Neural cell (in vitro differentiated cells): Measurements from ENCODE around the gene SHCBP1. TPM values are rescaled to one million over a fixed set of nuclear protein-coding genes. Genes with fewer than 3 reads are reported as not detected.

Source experiments
- H2AFZ ChIP-seq: fragments of 200-600, 300-800 bp; sonication (generic), shearing (Covaris generic); 2 replicates; pipeline ENCODE4 v1.6.0; 2014; ENCODE audit warnings: low read depth, mild to moderate bottlenecking, antibody characterized with exemption, low read length, moderate library complexity
- H3F3A ChIP-seq: fragments of 200-600 bp; shearing (Covaris generic); 2 replicates; pipeline ENCODE4 v1.6.1; 2016; ENCODE audit warnings: mild to moderate bottlenecking, moderate library complexity, mixed read lengths, antibody characterized with exemption, low read length; ENCODE audit not compliant: insufficient read depth, poor library complexity, severe bottlenecking
- H3K27ac ChIP-seq: fragments of 200-600, 300-800 bp; sonication (generic), shearing (Covaris generic); 2 replicates; pipeline ENCODE4 v1.5.1; 2014; ENCODE audit warnings: mild to moderate bottlenecking, low read length, moderate library complexity
- H3K27me3 ChIP-seq: fragments of 300-800, 200-600 bp; sonication (generic), shearing (Covaris generic); 2 replicates; pipeline ENCODE4 v1.6.0; 2014; ENCODE audit warnings: mild to moderate bottlenecking, low read depth, low read length, moderate library complexity; ENCODE audit not compliant: insufficient read depth
- H3K36me3 ChIP-seq: fragments of 300-800, 200-600 bp; sonication (generic), shearing (Covaris generic); 2 replicates; pipeline ENCODE4 v1.5.1; 2014; ENCODE audit warnings: mild to moderate bottlenecking, antibody characterized with exemption, low read length, moderate library complexity; ENCODE audit not compliant: insufficient read depth
- H3K4me2 ChIP-seq: fragments of 300-800, 200-600 bp; sonication (generic), shearing (Covaris generic); 2 replicates; pipeline ENCODE4 v1.6.0; 2014; ENCODE audit warnings: mild to moderate bottlenecking, low read length
- H3K4me3 ChIP-seq: fragments of 300-800, 200-600 bp; sonication (generic), shearing (Covaris generic); 2 replicates; pipeline ENCODE4 v1.5.1; 2014; ENCODE audit warnings: mild to moderate bottlenecking, low read length, moderate library complexity
- H3K79me2 ChIP-seq: fragments of 200-600 bp; shearing (Covaris generic); replicated peaks from 2 replicates; pipeline ENCODE4 v1.6.0; 2014; ENCODE audit warnings: mild to moderate bottlenecking, low read length, moderate library complexity; ENCODE audit not compliant: insufficient read depth
- H3K9ac ChIP-seq: fragments of 300-800, 200-600 bp; sonication (generic), shearing (Covaris generic); 2 replicates; pipeline ENCODE4 v1.6.1; 2016; ENCODE audit warnings: mild to moderate bottlenecking, low read length, mixed read lengths
- H3K9me2 ChIP-seq: fragments of 200-600 bp; shearing (Covaris generic); 2 replicates; pipeline ENCODE4 v1.6.1; 2016; ENCODE audit warnings: mild to moderate bottlenecking, low read length, mixed read lengths; ENCODE audit not compliant: insufficient read depth
- H3K9me3 ChIP-seq: fragments of 200-600, 300-800 bp; sonication (generic), shearing (Covaris generic); 2 replicates; pipeline ENCODE4 v1.6.1; 2016; ENCODE audit warnings: mild to moderate bottlenecking, mixed run types, low read length, moderate library complexity, mixed read lengths
- H4K20me1 ChIP-seq: fragments of 200-600 bp; shearing (Covaris generic); 2 replicates; pipeline ENCODE4 v1.6.1; 2016; ENCODE audit warnings: mild to moderate bottlenecking, mixed run types; ENCODE audit not compliant: insufficient read depth
- CTCF ChIP-seq: fragments of 450-650 bp; IDR thresholded peaks from 2 replicates; pipeline ENCODE4 v1.5.1; 2014; ENCODE audit warnings: antibody characterized with exemption, mild to moderate bottlenecking, moderate library complexity; ENCODE audit not compliant: poor library complexity, severe bottlenecking
- EP300 ChIP-seq: fragments of 450-650 bp; conservative IDR thresholded peaks from 2 replicates; pipeline ENCODE4 v1.6.1; 2014; ENCODE audit warnings: antibody characterized with exemption, mild to moderate bottlenecking, moderate library complexity; ENCODE audit not compliant: poor library complexity, severe bottlenecking
- EZH2 ChIP-seq: fragments of 200-600, 300-800 bp; shearing (Covaris generic), sonication (generic); IDR thresholded peaks from 2 replicates; pipeline ENCODE4 v1.6.1; 2014; ENCODE audit warnings: antibody characterized with exemption, low read length, borderline replicate concordance, mild to moderate bottlenecking; ENCODE audit not compliant: insufficient read depth, poor library complexity, severe bottlenecking
- MXI1 ChIP-seq: fragments of 450-650 bp; conservative IDR thresholded peaks from 2 replicates; pipeline ENCODE4 v1.6.1; 2014; ENCODE audit warnings: antibody characterized with exemption, mild to moderate bottlenecking; ENCODE audit not compliant: poor library complexity, severe bottlenecking
- POLR2AphosphoS5 ChIP-seq: IDR thresholded peaks from 2 replicates; pipeline ENCODE4 v1.6.1; 2012
- RAD21 ChIP-seq: fragments of 450-650 bp; conservative IDR thresholded peaks from 2 replicates; pipeline ENCODE4 v1.6.1; 2014; ENCODE audit warnings: antibody characterized with exemption, mild to moderate bottlenecking, moderate library complexity
- REST ChIP-seq: IDR thresholded peaks from 2 replicates; pipeline ENCODE4 v1.6.1; 2012; ENCODE audit warnings: borderline replicate concordance
- SMC3 ChIP-seq: fragments of 450-650 bp; conservative IDR thresholded peaks from 2 replicates; pipeline ENCODE4 v1.6.1; 2014; ENCODE audit warnings: antibody characterized with exemption, mild to moderate bottlenecking, moderate library complexity; ENCODE audit not compliant: poor library complexity
- TAF1 ChIP-seq: IDR thresholded peaks from 2 replicates; pipeline ENCODE4 v1.6.1; 2012; ENCODE audit warnings: low read depth
- polyA plus RNA-seq: library from polyadenylated mRNA; depleted of rRNA; stranded (reverse); fragments of >200 nt; gene quantifications from 2 replicates; pipeline ENCODE4 v1.2.3, GENCODE V29; 2014

Gene SHCBP1
- polyA plus RNA-seq, 1 donor from 2014 or later = 0.54 TPM

- no peaks in the 10 kb centered on the region for H3K9me2 ChIP-seq
- no peaks in the 10 kb centered on the region for H4K20me1 ChIP-seq
- TF ChIP-seq MXI1 = no peak
- TF ChIP-seq EP300 = no peak
- no peak for TF ChIP-seq RAD21
- TF ChIP-seq POLR2AphosphoS5 = no peak
- TF ChIP-seq SMC3 = no peak
- TF ChIP-seq REST = no peak
- no peak for TF ChIP-seq TAF1
- no peak for TF ChIP-seq EZH2
- no peaks in the 10 kb centered on the region for H3K79me2 ChIP-seq
- no peak overlapping the region for H3K27ac ChIP-seq
- no peaks in the 10 kb centered on the region for H3F3A ChIP-seq
- no peaks in the 10 kb centered on the region for H3K27me3 ChIP-seq
- H3K9ac ChIP-seq = no peak overlapping the region
- no peak overlapping the region for H3K4me2 ChIP-seq
- no peak overlapping the region for H2AFZ ChIP-seq
- no peaks in the 10 kb centered on the region for H3K36me3 ChIP-seq
- H3K4me3 ChIP-seq = no peak overlapping the region
- no peaks in the 10 kb centered on the region for H3K9me3 ChIP-seq
Measured at GRCh38 chr16:46606231-46606630, 14.9 kb downstream of the SHCBP1 start.

- no peak overlapping the region for H3K4me2 ChIP-seq
- no peaks in the 10 kb centered on the region for H3K9me2 ChIP-seq
- H3K4me3 ChIP-seq = no peak overlapping the region
- no peaks in the 10 kb centered on the region for H3K36me3 ChIP-seq
- H3K9me3 ChIP-seq = no peaks in the 10 kb centered on the region
- H3K27me3 ChIP-seq = no peaks in the 10 kb centered on the region
- no peaks in the 10 kb centered on the region for H4K20me1 ChIP-seq
- no peak overlapping the region for H2AFZ ChIP-seq
- no peak overlapping the region for H3K27ac ChIP-seq
- H3F3A ChIP-seq = no peaks in the 10 kb centered on the region
- H3K79me2 ChIP-seq = no peaks in the 10 kb centered on the region
- TF ChIP-seq CTCF (no peak), EZH2 (no peak), MXI1 (no peak)
- no peak overlapping the region for H3K9ac ChIP-seq
Measured at GRCh38 chr16:46591257-46591656, 29.9 kb downstream of the SHCBP1 start.

- H2AFZ ChIP-seq = no peak overlapping the region
- no peaks in the 10 kb centered on the region for H4K20me1 ChIP-seq
- no peaks in the 10 kb centered on the region for H3K9me2 ChIP-seq
- no peak for TF ChIP-seq RAD21
- TF ChIP-seq MXI1 = no peak
- TF ChIP-seq SMC3 = no peak
- no peak for TF ChIP-seq REST
- TF ChIP-seq POLR2AphosphoS5 = no peak
- no peak for TF ChIP-seq TAF1
- TF ChIP-seq CTCF = no peak
- TF ChIP-seq EP300 = no peak
- TF ChIP-seq EZH2 = no peak
- H3K79me2 ChIP-seq = no peaks in the 10 kb centered on the region
- H3K9ac ChIP-seq = no peak overlapping the region
- H3F3A ChIP-seq = no peaks in the 10 kb centered on the region
- no peaks in the 10 kb centered on the region for H3K27me3 ChIP-seq
- H3K4me3 ChIP-seq = no peak overlapping the region
- H3K9me3 ChIP-seq = no peaks in the 10 kb centered on the region
- H3K4me2 ChIP-seq = no peak overlapping the region
- no peak overlapping the region for H3K27ac ChIP-seq
- H3K36me3 ChIP-seq = no peaks in the 10 kb centered on the region
Measured at GRCh38 chr16:46586011-46586577, 35.1 kb downstream of the SHCBP1 start.
